ENCODE measurements around the gene USP33.

USP33 gene

GRCh38 chr1:77697441-77697840, 62.2 kb downstream of the USP33 start:
- Histone ChIP-seq H3K9me3 (ENCODE audit: insufficient read depth, low read length, severe bottlenecking) (no peaks in the 10 kb centered on the region), H3K36me3 (ENCODE audit: insufficient read depth, low read length) (peaks cover 26% of the 10 kb centered on the region; the same call in 1 of the 2 replicates), H3K79me2 (ENCODE audit: insufficient read depth, low read length) (no peaks in the 10 kb centered on the region), H3K9ac (ENCODE audit: low read depth, low read length) (no peak overlapping the region), H4K20me1 (ENCODE audit: insufficient read depth, low read length) (no peaks in the 10 kb centered on the region), H2AFZ (ENCODE audit: low read depth, low read length) (no peak overlapping the region), H3K4me3 (ENCODE audit: low read depth in 1 of 2, low read length in 2 of 2) (no peak overlapping the region), H3K27me3 (ENCODE audit: insufficient read depth, low read length, poor library complexity) (no peaks in the 10 kb centered on the region), H3K4me2 (ENCODE audit: insufficient read depth, low read length) (no peak overlapping the region), H3K27ac (ENCODE audit: low read length) (no peak overlapping the region), H3K4me1 (ENCODE audit: insufficient read depth, low read length) (no peaks in the 10 kb centered on the region)
- DNase-seq (no peak), ATAC-seq (ENCODE audit: insufficient read depth, low read depth) (no peak)
- TF ChIP-seq CTCF (IDR thresholded peaks at IDR 0.05; ENCODE audit: borderline replicate concordance, extremely low read depth, low read length, poor library complexity, severe bottlenecking) (no peak), EZH2 (IDR thresholded peaks at IDR 0.05; ENCODE audit: borderline replicate concordance, low read depth, low read length, severe bottlenecking) (no peak)

- TF ChIP-seq CTCF (IDR thresholded peaks at IDR 0.05; ENCODE audit: borderline replicate concordance, extremely low read depth, low read length, poor library complexity, severe bottlenecking) (no peak), EZH2 (IDR thresholded peaks at IDR 0.05; ENCODE audit: borderline replicate concordance, low read depth, low read length, severe bottlenecking) (no peak)
- Histone ChIP-seq H4K20me1 (ENCODE audit: insufficient read depth, low read length) (no peaks in the 10 kb centered on the region), H3K27me3 (ENCODE audit: insufficient read depth, low read length, poor library complexity) (no peaks in the 10 kb centered on the region), H3K9me3 (ENCODE audit: insufficient read depth, low read length, severe bottlenecking) (no peaks in the 10 kb centered on the region), H3K27ac (ENCODE audit: low read length) (no peak overlapping the region), H3K4me1 (ENCODE audit: insufficient read depth, low read length) (peaks cover 14% of the 10 kb centered on the region), H3K4me3 (ENCODE audit: low read depth in 1 of 2, low read length in 2 of 2) (no peak overlapping the region), H3K79me2 (ENCODE audit: insufficient read depth, low read length) (peaks cover 2% of the 10 kb centered on the region; the same call in 1 of the 2 replicates), H3K9ac (ENCODE audit: low read depth, low read length) (no peak overlapping the region), H2AFZ (ENCODE audit: low read depth, low read length) (no peak overlapping the region), H3K4me2 (ENCODE audit: insufficient read depth, low read length) (no peak overlapping the region), H3K36me3 (ENCODE audit: insufficient read depth, low read length) (peaks cover 5% of the 10 kb centered on the region; the same call in 1 of the 2 replicates)
- ATAC-seq (ENCODE audit: insufficient read depth, low read depth) (no peak), DNase-seq (no peak)
Observed at GRCh38 chr1:77688939-77689338, 70.7 kb downstream of the USP33 start.

- DNase-seq (no peak), ATAC-seq (ENCODE audit: insufficient read depth, low read depth) (no peak)
- Histone ChIP-seq H4K20me1 (ENCODE audit: insufficient read depth, low read length) (no peaks in the 10 kb centered on the region), H3K9me3 (ENCODE audit: insufficient read depth, low read length, severe bottlenecking) (no peaks in the 10 kb centered on the region), H3K4me3 (ENCODE audit: low read depth in 1 of 2, low read length in 2 of 2) (no peak overlapping the region), H2AFZ (ENCODE audit: low read depth, low read length) (no peak overlapping the region), H3K36me3 (ENCODE audit: insufficient read depth, low read length) (no peaks in the 10 kb centered on the region), H3K9ac (ENCODE audit: low read depth, low read length) (no peak overlapping the region), H3K4me1 (ENCODE audit: insufficient read depth, low read length) (peaks cover 17% of the 10 kb centered on the region), H3K27ac (ENCODE audit: low read length) (no peak overlapping the region), H3K27me3 (ENCODE audit: insufficient read depth, low read length, poor library complexity) (no peaks in the 10 kb centered on the region), H3K79me2 (ENCODE audit: insufficient read depth, low read length) (peaks cover 5% of the 10 kb centered on the region), H3K4me2 (ENCODE audit: insufficient read depth, low read length) (no peak overlapping the region)
- no peak for TF ChIP-seq CTCF (IDR thresholded peaks at IDR 0.05; ENCODE audit: borderline replicate concordance, extremely low read depth, low read length, poor library complexity, severe bottlenecking)
- no peak for TF ChIP-seq EZH2 (IDR thresholded peaks at IDR 0.05; ENCODE audit: borderline replicate concordance, low read depth, low read length, severe bottlenecking)
Observed at GRCh38 chr1:77687519-77687906, 72.1 kb downstream of the USP33 start.
